ENCODE results near the gene SETD7. TPM values are rescaled to one million over a fixed set of nuclear protein-coding genes. Genes with fewer than 3 reads are reported as not detected.

Gene SETD7
- total RNA-seq, 1 donor from 2014 or later: 51.8 TPM

DNA sequence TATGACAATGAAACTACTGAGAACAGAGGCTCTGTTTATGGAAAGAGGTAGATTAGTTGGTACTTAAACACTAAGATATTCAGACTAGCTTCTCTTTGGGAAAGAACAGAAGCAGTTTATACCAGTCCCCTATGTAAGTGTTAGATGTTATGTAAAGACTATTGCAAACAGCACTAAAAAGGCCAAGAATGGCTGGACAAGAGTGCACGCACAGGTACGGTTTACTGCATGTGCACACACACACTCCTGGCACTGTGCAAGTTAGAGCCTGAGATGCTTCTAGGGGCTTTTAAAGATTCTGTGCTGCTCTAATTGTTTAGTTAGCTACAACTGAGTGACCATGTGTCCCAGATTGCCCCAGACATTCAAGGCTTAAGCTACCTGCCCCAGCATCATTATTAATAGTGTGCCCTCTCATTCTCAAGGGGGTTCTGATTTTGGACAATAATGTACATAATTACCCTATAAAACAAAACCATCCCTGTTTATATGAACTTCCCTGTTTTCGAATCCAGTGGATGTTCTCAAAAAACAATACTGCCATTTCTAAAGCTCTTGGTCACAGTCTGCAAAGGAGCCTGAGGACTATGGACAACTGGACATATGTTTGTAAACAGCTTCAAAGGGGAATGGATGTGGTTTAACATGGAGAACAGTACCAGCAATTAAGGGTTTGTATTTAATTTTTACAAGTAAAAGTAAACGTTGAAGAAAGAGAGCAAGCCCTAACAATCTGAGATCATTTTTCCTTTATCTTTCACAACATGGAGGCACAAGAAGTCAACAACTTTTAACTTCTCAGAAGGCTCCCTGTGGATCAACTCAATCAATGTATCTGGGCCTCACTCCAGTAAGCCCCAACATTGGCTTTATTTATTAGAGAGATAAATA is 2.0 kb downstream of the SETD7 start:
- TF ChIP-seq POLR2AphosphoS5 (IDR thresholded peaks at IDR 0.05; ENCODE audit: insufficient read depth in 1 of 2, low read depth in 1 of 2): no peak
- TF ChIP-seq, protein P1, sequence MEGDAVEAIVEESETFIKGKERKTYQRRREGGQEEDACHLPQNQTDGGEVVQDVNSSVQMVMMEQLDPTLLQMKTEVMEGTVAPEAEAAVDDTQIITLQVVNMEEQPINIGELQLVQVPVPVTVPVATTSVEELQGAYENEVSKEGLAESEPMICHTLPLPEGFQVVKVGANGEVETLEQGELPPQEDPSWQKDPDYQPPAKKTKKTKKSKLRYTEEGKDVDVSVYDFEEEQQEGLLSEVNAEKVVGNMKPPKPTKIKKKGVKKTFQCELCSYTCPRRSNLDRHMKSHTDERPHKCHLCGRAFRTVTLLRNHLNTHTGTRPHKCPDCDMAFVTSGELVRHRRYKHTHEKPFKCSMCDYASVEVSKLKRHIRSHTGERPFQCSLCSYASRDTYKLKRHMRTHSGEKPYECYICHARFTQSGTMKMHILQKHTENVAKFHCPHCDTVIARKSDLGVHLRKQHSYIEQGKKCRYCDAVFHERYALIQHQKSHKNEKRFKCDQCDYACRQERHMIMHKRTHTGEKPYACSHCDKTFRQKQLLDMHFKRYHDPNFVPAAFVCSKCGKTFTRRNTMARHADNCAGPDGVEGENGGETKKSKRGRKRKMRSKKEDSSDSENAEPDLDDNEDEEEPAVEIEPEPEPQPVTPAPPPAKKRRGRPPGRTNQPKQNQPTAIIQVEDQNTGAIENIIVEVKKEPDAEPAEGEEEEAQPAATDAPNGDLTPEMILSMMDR (IDR thresholded peaks at IDR 0.05): no peak
- TF ChIP-seq POLR2A (IDR thresholded peaks at IDR 0.05): no peak
- Histone ChIP-seq H3K36me3 (no peaks in the 10 kb centered on the region), H3K4me3 (peak overlapping the region; percentile 66 to 77), H3K27me3 (no peaks in the 10 kb centered on the region), H3K27ac (peak overlapping the region; percentile 98), H3K4me1 (peaks cover 57% of the 10 kb centered on the region), H3K9me3 (no peaks in the 10 kb centered on the region)
- DNase-seq (ENCODE audit: extremely low spot score in 2 of 2): no peak
- intact Hi-C loops (cut with DNase I): no loop called here

- no peak for TF ChIP-seq POLR2AphosphoS5 (IDR thresholded peaks at IDR 0.05; ENCODE audit: insufficient read depth in 1 of 2, low read depth in 1 of 2)
- Histone ChIP-seq H3K27ac (peak overlapping the region; percentile 98), H3K4me3 (no peak overlapping the region), H3K4me1 (peaks cover 46% of the 10 kb centered on the region), H3K36me3 (no peaks in the 10 kb centered on the region), H3K27me3 (no peaks in the 10 kb centered on the region), H3K9me3 (no peaks in the 10 kb centered on the region)
- intact Hi-C loops (cut with DNase I): no loop called here
- DNase-seq (ENCODE audit: extremely low spot score in 2 of 2): no peak
These were observed 3.3 kb downstream of the SETD7 start for GRCh38 chr4:139552517-139553307.

- intact Hi-C loops (cut with DNase I): no loop called here
- no peak for TF ChIP-seq POLR2A (IDR thresholded peaks at IDR 0.05)
- TF ChIP-seq, protein P1 (IDR thresholded peaks at IDR 0.05): no peak
- TF ChIP-seq POLR2AphosphoS5 (IDR thresholded peaks at IDR 0.05; ENCODE audit: insufficient read depth in 1 of 2, low read depth in 1 of 2): no peak
- Histone ChIP-seq H3K27ac (no peak overlapping the region), H3K4me3 (no peak overlapping the region), H3K4me1 (peaks cover 46% of the 10 kb centered on the region), H3K9me3 (no peaks in the 10 kb centered on the region), H3K36me3 (peaks cover 0 to 7% of the 10 kb centered on the region in 2 donors), H3K27me3 (no peaks in the 10 kb centered on the region)
- no peak for DNase-seq (ENCODE audit: extremely low spot score in 2 of 2)
These were observed 5.1 kb downstream of the SETD7 start for GRCh38 chr4:139550724-139551429.

DNA sequence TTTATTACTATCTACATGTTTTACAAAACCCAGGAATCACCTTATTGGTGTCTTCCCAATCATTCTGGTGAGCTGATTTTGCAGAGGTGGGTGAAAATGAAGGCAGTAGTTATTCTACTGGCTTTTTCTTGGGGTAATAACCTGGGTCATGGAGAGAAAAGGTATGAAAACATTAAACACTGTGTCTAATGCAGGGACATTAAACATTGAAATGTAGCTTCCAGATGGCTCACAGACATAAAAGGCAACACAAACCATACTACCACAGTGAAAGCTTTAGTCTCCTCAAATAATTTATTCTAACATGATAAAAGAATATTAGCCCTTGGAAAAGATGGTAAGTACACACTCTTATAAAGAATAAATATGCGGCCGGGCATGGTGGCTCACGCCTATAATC is 8.0 kb downstream of the SETD7 start:
- Histone ChIP-seq H3K27me3 (no peaks in the 10 kb centered on the region), H3K36me3 (peaks cover 0 to 30% of the 10 kb centered on the region in 2 donors), H3K4me3 (no peak overlapping the region), H3K27ac (no peak overlapping the region), H3K4me1 (peaks cover 29% of the 10 kb centered on the region), H3K9me3 (no peaks in the 10 kb centered on the region)
- no peak for TF ChIP-seq POLR2AphosphoS5 (IDR thresholded peaks at IDR 0.05; ENCODE audit: insufficient read depth in 1 of 2, low read depth in 1 of 2)
- no peak for TF ChIP-seq POLR2A (IDR thresholded peaks at IDR 0.05)
- TF ChIP-seq, protein P1 (IDR thresholded peaks at IDR 0.05): no peak
- intact Hi-C loops (cut with DNase I): no loop called here
- DNase-seq (ENCODE audit: extremely low spot score in 2 of 2): no peak

DNA sequence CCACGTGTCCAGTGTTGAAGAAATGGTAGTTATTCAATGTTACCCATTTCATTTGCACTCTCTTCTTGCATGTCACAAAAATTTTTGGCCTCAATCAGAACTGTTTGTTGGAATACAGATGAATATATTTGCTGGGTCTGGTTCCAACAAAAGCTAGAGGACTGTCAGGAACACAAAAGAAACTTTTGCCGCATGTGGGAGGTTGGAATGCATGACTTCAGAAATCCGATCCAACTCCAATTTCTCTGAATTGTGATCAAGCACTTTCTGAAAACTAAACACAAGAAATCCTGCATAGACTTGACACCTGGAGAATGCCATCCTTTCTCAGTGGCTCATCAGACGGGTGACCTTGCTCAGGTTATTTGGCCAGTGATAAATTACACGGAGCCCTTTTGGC is 15.4 kb downstream of the SETD7 start:
- no peak overlapping the region for H3K27ac ChIP-seq
- DNase-seq (ENCODE audit: extremely low spot score in 2 of 2): no peak
- no peak overlapping the region for H3K4me3 ChIP-seq
- intact Hi-C loops (cut with DNase I): no loop called here
- H3K4me1 ChIP-seq: peaks cover 14% of the 10 kb centered on the region
- TF ChIP-seq, protein P1 (IDR thresholded peaks at IDR 0.05): no peak
- TF ChIP-seq POLR2A (IDR thresholded peaks at IDR 0.05): no peak
- no peak for TF ChIP-seq POLR2AphosphoS5 (IDR thresholded peaks at IDR 0.05; ENCODE audit: insufficient read depth in 1 of 2, low read depth in 1 of 2)
- peaks cover 0 to 22% of the 10 kb centered on the region in 2 donors for H3K36me3 ChIP-seq
- no peaks in the 10 kb centered on the region for H3K27me3 ChIP-seq
- no peaks in the 10 kb centered on the region for H3K9me3 ChIP-seq

Data from vagina (tissue), 2 donors.